ENCODE measurements around the gene NOC4L. TPM values are rescaled to one million over a fixed set of nuclear protein-coding genes. Genes with fewer than 3 reads are reported as not detected.

NOC4L gene
- total and polyA plus RNA-seq, 12 donors, result 7.4 to 22.2 (median 9.5) TPM

DNA sequence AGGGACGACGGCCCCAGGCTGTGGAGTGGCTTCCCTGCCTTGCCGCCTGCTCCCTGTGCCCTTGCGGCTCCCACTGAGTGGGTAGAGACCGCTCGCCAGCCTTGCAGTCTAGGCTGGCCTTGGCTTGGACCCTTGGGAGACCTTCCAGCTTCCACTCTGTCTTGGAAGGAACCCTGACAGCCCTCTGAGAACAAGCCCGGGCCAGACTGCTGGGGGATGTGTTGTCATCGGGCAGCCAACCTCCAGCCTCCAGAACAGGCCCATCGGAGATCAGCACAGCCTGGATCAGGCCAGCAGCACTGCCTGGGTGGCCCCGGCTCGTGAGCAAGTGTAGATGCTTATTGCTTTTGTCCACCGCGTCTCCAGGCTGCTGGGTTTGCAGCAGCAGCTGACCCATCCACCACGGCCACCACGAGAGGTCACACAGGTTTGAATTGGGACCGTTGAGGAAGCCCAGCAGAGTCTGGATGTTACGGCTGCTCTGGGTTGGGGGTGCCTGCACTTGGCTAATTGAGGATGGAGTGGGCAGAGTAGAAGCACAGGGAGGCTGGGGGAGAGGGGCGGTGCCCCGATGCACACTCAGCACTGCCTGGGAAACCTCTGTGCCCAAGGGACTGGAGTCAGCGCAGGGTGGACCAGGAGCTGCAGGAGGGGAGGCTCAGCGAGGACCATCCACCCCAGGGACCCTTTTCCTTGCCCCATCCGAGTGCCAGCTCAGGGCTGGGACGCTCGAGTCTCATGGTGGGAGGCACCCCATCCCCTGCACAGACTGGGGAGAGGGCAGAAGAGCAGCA lies 55.5 kb downstream of the NOC4L start:
- TF ChIP-seq, protein P1, sequence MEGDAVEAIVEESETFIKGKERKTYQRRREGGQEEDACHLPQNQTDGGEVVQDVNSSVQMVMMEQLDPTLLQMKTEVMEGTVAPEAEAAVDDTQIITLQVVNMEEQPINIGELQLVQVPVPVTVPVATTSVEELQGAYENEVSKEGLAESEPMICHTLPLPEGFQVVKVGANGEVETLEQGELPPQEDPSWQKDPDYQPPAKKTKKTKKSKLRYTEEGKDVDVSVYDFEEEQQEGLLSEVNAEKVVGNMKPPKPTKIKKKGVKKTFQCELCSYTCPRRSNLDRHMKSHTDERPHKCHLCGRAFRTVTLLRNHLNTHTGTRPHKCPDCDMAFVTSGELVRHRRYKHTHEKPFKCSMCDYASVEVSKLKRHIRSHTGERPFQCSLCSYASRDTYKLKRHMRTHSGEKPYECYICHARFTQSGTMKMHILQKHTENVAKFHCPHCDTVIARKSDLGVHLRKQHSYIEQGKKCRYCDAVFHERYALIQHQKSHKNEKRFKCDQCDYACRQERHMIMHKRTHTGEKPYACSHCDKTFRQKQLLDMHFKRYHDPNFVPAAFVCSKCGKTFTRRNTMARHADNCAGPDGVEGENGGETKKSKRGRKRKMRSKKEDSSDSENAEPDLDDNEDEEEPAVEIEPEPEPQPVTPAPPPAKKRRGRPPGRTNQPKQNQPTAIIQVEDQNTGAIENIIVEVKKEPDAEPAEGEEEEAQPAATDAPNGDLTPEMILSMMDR (IDR thresholded peaks at IDR 0.05), result no peak
- H3K9me3 ChIP-seq, result no peaks in the 10 kb centered on the region
- DNase-seq, result no peak
- no peak overlapping the region for H3K4me3 ChIP-seq
- H3K36me3 ChIP-seq, result no peaks in the 10 kb centered on the region
- intact Hi-C loops (cut with DNase I), result no loop called here
- no peaks in the 10 kb centered on the region for H3K4me1 ChIP-seq
- peaks cover 0 to 75% (median 32%) of the 10 kb centered on the region in 7 donors for H3K27me3 ChIP-seq
- WGBS, 2 donors, result 79% methylated on average over 24 of the region's 24 CpGs
- ATAC-seq, result no peak
- H3K27ac ChIP-seq, result no peak overlapping the region

DNA sequence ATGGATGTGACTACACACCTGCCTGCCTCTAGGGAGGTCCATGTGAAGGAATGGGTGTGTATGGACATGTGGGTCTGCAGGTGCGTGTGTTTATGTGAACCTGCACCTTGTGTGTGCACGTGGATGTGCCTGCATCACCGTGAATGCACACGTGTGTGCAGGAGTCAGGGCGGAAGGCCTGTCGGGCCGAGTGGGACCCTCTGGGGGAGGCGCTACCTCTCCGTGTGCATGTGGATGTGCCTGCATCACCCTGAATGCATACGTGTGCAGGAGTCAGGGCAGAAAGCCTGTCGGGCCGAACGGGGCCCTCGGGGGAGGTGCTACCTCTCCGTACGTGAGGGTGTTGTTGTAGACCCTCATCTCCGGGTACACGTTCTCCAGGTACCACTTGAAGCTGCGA lies 56.5 kb downstream of the NOC4L start:
- H3K27me3 ChIP-seq, result peaks cover 8 to 83% (median 42%) of the 10 kb centered on the region in 7 donors
- ATAC-seq (no peak), DNase-seq (no peak)
- TF ChIP-seq, protein P1 (IDR thresholded peaks at IDR 0.05), result no peak
- intact Hi-C loops (cut with DNase I), result no loop called here
- no peak overlapping the region for H3K27ac ChIP-seq
- no peak overlapping the region for H3K4me3 ChIP-seq
- 84 to 87% methylated on average over 19 of the region's 19 CpGs for whole genome bisulfite sequencing, 2 donors
- H3K4me1 ChIP-seq, result peaks cover 0 to 9% (median 7%) of the 10 kb centered on the region in 9 donors
- H3K9me3 ChIP-seq, result no peaks in the 10 kb centered on the region
- H3K36me3 ChIP-seq, result no peaks in the 10 kb centered on the region

DNA sequence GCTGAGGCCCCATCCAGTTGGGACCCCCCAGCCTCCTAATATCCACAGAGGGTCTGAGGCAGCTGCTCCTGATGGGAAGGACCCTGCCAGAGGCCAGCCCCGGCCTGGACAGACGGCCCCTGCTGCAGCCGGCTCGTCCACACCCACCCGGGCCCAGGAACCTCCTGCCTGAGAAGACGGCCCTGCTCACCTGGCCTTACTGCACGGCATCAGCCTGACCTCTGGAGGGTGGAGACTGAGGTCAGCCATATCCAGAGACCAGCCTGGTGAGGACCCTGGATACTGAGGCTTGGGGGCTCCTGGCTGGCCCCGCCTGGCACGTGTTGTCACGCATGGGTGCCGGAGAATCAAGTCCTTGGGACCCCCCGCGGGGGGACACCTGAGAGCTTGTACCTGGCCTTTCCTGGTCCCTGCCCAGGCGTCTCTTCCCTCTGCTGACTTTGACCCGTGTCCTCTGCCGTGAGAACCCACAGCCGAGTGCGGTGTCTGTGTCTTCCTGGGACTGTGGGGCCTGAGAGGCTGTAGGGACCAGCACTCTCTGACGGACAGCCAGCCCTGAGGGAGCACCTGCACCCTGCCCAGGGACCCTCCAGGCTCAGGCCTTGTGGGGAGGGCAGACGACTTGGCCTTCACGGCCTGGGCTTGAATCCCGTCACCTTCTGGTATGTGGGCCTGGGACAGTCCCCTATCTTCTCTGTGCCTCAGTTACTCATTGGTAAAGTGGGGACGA lies 57.3 kb downstream of the NOC4L start:
- intact Hi-C loops (cut with DNase I), result no loop called here
- H3K36me3 ChIP-seq, result no peaks in the 10 kb centered on the region
- DNase-seq, result no peak
- 82% methylated on average over 23 of the region's 23 CpGs for WGBS, 2 donors
- no peak for ATAC-seq
- peaks cover 0 to 9% (median 7%) of the 10 kb centered on the region in 9 donors for H3K4me1 ChIP-seq
- no peak overlapping the region for H3K4me3 ChIP-seq
- TF ChIP-seq, protein P1 (IDR thresholded peaks at IDR 0.05), result no peak
- peaks cover 12 to 90% (median 50%) of the 10 kb centered on the region in 7 donors for H3K27me3 ChIP-seq
- no peak overlapping the region for H3K27ac ChIP-seq
- H3K9me3 ChIP-seq, result no peaks in the 10 kb centered on the region

Other genes starting within 250 kb of the NOC4L start
- gene ULK1, start 249.8 kb upstream of the NOC4L start, total RNA-seq, result 10 to 100 TPM; 30.2 to 77.7 (median 51.6) TPM
- 10 to 100 TPM; 10.7 to 37.2 TPM for gene ULK1, start 249.8 kb upstream of the NOC4L start, polyA plus RNA-seq
- gene PUS1, start 215.2 kb upstream of the NOC4L start, total RNA-seq, result 10 to 100 TPM in 1 of 10 donors, 1 to 10 TPM in 9; 5.1 to 14.8 (median 7.5) TPM
- gene PUS1, start 215.2 kb upstream of the NOC4L start, polyA plus RNA-seq, result 10 to 100 TPM; 13.7 to 17.4 TPM
- 10 to 100 TPM; 14.1 to 20.5 (median 19.3) TPM for gene EP400, start 194.5 kb upstream of the NOC4L start, total RNA-seq
- gene EP400, start 194.5 kb upstream of the NOC4L start, polyA plus RNA-seq, result 10 to 100 TPM in 1 of 2 donors, 1 to 10 TPM in 1; 6.6 to 18.9 TPM
- gene DDX51, start 138 bp upstream of the NOC4L start, total RNA-seq, result 10 to 100 TPM in 2 of 10 donors, 1 to 10 TPM in 8; 7.2 to 11.1 (median 8.6) TPM
- 10 to 100 TPM; 12.4 to 19.9 TPM for gene DDX51, start 138 bp upstream of the NOC4L start, polyA plus RNA-seq
- gene GALNT9, start 185.1 kb downstream of the NOC4L start, total RNA-seq, result under 1 TPM in 1 of 10 donors, not detected in 9; 0.19 TPM
- under 1 TPM in 1 of 2 donors, not detected in 1; 0.01 TPM for gene GALNT9, start 185.1 kb downstream of the NOC4L start, polyA plus RNA-seq